Measurements from ENCODE around the gene CHRND. TPM values are rescaled to one million over a fixed set of nuclear protein-coding genes. Genes with fewer than 3 reads are reported as not detected.

Gene CHRND
- polyA plus RNA-seq, 4 donors: 0.52 to 0.85 (median 0.66) TPM

DNA sequence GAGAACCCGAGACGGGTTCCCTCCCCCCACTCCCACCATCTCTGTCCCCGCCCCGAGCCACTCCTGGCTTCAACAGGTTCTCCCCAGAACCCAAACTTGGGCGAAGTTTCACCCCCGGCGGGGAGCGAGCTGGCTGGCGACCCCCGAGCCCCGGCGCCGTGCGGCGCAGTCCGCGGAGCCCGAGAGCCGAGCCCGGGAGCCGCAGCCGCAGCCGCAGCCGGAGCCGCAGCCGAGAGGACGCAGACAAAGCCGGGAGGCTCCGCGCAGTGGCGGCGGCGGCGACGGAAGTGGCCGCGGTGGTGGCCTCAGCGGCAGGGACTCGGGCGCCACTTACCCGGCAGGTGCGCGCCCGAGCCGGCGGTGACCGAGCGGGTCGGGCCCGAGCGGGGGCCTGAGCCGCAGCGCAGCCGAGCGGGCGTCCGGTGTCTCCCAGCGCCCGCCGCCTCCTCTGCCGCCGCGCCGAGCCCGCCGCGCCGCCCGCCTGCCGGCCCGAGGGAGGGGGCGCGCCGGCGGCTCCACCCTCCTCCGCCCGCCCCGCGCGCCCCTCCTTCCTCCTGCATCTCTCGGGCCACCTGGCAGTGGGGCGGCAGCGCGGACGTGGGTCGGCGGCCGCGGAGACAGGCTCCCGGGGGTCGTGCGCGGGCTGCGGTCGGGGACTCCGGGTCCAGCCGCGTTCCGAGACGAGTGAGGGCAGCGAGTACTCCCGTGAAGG is 38.4 kb upstream of the CHRND start, which contains the start of gene ECEL1:
TSS of gene ECEL1 (minus strand) at position 450 of the 712 bp plus-strand sequence. CDS start 1,181 bp downstream, outside the sequence.
- DNase-seq (ENCODE audit: low read depth in 4 of 4, low spot score in 3 of 4): no peak

DNA sequence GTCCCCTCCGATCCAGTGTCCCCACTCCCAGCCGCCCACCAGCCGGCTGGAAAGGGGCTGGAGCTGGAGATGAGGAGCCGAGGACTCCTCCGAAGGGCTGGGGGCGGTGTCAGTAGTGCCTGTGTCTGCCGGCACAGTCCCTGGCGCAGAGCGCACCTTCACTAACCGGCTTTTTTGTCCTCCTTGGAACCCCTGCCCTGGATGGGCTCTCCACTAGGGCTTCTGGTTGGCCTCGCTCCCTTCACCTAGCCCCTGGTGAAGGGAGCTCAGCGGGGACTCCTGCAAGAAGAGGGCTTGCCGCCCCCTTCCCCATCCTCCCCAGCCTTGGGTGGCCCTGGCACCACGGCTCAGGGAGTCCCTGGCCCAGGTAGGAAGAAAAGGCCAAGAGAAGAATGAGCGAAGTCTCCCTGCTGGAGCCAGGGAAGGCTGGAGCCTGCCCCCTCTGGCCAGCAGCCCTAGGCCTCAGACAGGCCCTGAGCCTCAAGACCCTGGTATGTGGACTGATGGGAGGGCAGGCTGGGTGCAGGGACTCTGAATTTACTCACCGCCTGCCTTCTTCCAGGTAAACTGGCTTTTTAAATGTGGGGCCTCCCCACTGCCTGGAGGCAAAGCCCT is 37.8 kb upstream of the CHRND start:
- DNase-seq (ENCODE audit: low read depth in 4 of 4, low spot score in 3 of 4): no peak

DNA sequence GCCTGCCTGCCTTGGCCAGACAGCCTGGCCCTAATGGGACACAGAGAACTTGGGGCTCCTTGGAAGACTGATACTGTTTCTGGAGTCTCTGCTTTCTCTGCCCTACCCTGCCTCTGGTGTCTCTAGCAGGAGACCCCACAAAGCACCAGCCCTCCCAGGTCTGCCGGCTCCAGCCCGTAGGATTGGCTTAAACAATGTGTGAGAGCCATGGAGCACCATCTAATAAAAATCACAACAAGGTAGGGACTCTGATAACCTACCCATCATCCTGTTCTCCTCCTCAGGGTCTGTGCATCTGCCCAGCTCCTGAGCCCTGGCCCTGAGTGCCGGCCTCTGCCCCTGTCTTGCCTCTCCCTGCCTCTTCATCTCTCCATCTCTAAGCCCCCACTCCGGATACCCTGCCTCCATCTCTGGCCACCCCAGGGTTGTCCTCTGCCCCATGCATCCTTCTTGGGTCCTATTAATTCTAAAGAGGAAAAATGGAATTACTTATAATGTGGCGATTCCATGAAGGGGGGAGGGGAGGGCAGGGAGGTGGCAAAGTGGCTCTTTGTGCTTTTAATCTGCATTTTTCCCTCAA is 37.1 kb upstream of the CHRND start:
- DNase-seq (ENCODE audit: low read depth in 4 of 4, low spot score in 3 of 4): no peak

DNA sequence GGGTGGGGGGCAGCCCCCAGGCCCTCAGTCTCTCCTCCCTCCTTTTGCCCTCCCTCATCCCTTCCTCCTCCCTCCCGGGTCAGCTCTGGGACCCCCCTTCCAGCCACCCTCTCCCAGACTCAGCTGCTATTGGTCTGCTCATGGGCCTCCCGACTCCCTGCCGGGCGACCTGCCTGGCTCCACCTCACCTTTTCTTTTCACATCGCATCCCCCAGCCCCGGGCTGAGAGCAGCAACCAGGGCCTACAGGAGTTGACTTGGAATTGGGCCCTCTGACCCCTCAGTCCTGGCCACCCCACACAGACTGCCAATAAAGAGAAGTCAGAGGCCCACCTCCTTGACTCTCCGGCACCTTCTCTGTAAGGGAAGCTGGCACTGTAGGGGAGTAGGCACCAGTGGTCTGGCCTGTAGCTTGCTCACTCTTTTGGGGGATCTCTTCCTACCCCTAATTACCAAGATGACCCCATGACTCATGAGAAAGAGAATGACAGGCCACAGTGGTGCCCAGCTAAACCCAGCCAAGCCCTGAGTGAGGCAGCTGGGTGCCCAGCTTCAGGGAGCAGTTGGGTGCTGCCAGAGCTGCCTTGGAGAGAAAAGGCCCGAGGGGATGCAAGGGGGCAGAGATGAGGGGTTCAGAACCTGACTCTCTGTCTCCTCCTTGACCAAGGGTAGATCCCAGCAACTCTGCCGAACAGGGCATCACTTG is 36.3 kb upstream of the CHRND start:
- no peak for DNase-seq (ENCODE audit: low read depth in 4 of 4, low spot score in 3 of 4)

DNA sequence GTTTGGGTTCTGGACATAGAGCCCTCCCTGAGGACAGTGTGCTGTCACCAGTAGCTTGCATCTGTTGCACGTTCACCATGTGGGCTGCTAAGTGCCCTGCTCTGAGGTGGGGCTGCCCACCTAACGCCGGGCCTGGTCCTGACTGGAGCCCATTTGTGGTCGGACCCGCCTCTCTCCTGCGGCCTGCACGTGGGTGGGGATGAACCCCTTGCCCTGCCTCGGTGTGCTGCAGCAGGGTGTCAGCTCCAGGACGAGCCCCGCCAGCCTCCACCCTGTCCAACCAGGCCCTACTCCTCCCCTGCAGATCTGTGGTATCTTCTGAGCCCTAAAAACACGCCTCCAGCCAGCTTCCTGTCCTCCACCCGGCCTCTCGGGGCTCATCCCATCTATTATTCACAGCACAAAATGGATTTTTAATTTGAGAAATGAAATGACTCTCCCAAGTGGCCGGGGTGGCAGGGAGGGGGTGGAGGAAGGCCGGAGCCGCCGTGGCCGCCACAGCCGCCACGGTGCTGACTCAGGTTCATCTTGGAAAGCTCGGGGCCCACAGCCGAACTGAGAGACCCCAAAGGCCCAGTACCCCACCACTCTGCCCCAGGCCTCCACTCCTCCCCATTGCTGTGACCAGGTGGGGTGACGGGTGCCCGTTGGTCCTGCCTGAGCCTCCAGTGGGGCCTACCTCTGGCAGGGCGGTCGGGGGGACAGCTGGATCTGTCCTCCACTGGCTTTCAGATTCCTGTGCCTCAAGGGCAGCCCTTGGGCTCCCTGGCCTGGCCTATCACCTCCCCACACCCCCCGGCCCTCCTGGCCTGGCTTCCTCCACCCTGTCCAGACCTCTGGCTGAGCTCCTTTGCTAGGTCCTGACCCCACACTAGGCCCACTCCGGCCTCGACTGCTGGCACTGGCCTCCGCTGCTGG is 35.5 kb upstream of the CHRND start:
- no peak for DNase-seq (ENCODE audit: low read depth in 4 of 4, low spot score in 3 of 4)

DNA sequence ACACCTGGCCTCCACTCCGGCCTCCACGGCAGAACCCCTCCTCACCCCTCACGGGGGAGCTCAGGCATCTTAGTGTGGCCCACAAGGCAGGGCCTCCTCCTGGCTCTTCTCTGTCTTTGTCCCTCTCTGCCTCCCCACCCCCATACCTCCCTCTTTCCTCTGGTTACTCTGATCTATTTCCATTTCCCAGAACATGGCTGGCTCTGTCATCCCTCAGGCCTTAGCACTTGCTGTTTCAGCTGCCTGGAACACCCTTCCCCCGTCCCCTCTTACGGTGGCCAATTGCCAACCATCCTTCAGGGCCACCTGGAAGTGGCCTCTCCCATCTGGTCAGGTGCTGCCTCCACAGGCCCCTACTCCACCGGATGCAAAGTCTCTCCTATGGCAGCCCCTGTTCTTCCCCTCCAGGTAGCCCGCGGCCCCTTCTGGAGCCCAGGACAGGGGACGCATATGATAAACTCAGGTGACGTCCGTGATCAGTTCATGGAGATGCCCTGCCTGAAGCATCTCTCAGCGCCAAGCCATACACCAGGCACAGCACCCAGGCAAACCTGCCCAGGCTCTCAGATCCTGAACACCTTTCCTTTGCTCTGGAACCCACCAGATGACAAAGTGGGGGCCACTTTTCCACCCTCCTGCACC is 34.7 kb upstream of the CHRND start:
- DNase-seq (ENCODE audit: low read depth in 4 of 4, low spot score in 3 of 4): no peak

DNA sequence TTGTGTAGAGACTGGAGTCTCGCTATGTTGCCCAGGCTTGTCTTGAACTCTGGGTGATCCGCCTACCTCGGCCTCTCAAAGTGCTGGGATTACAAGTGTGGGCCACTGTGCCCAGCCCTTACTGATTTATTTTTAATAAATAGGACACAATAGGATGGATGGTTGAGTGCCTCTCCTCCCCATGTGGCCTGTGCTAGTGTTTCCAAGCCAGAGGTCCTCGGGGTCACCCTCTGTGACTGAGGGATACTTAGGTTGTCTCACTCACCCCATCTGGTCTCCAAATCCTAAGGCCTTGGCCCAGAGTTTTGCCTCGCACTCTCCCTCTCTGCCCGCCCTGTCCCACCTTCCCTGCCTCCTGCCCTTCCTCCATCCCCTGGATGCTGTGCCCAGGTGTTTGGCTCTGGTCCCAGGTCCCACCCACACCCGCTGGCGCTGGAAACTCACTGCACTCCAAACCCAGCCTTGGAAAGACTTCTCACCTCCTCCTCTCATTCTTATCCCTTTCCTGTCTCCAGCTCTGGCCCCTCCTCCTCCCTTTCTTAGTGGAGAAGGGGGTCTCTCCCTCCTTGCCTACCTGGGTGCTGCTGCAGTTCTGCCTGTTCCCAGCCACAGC is 33.6 kb upstream of the CHRND start:
- DNase-seq (ENCODE audit: low read depth in 4 of 4, low spot score in 3 of 4): no peak

DNA sequence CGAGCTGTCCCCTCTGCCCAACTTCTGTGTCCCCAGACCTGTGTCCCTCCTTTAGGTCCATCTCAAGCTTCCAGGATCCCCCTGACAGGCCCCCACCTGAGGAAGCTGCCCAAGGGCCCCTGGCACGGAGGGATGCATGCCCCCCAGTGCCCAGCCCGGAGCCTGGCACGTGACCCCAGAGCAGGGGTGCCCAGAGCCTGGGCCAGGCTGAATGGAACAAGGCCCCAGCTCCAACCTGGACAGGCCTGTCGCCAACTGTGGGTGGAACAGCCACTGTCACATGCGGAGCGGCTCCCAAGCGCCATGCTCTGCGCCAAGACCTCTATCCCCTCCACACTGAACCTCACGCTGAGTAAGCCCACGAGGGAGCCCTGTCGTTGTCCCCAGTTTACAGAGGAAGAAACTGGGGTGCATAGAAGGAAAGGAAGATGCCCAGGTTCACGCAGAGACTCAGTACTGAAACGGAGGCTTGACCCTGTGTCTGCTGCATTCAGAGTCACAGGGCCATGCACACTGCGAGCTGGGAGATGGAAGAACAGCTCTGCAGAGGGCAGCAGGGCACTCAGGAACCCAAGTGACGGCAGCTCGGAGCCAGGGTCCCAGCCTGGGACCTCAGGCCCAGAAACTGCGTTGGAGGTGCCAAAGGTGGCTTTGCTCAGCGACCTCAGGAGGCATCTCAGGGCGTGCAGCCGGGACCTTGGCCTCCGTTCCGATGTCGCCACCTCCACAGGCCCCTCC is 32.8 kb upstream of the CHRND start:
- no peak for DNase-seq (ENCODE audit: low read depth in 4 of 4, low spot score in 3 of 4)

DNA sequence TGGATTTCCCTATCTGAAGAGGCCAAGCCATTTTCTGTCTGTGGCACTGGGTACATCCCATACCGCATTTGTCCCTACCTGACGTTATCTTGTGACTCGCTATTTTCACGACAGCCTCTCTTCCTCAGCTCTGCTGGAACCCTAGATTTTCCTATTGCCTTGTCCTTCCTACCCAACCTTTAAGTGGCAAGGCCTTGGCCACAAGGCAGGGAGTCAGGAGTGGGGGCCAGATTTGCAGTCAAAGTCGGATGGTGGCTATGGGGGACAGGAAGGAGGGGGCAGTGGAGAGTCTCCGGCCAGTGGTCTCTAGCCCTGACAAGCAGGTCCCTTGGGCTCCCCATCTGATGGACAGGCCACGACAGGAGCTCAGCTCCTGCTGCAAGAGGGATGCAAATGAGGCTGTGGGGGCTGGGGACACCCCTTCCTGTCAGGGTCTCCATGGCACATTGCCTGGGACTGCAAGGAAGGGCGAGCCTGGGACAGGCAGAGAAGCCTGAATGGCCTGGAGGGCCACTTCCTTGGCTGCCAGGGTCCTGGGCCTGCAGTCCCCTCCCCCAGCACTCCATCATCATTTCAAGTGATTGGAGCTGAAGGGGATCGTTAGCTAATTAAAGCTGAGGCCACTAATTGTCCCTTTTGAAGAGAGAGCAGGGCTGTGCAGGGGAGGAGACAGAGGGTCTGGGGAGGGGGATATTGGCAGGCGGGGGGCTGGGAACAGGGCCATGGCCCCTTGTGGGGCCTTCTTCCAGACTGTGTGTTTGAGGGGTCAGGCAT is 32.1 kb upstream of the CHRND start:
- no peak for DNase-seq (ENCODE audit: low read depth in 4 of 4, low spot score in 3 of 4)

DNA sequence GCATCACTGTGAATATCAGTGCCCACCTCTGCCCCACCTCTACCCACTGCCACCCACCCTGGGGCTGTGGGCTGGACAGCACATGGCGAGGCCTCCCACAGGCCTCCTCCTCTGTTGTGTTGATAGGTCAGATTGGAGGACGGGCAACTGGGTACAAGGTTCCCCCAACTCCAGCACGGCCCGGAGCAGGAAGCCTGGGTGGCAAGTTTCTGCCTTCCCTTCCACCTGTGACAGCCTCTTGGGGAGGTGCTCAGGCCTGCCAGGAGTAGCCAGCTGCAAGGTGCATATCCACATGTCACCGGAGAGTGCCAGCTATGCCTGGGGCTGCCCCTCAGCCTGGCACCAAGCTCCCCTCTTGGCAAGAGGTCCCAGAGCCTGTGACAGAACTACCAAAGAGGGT is 31.4 kb upstream of the CHRND start:
- DNase-seq (ENCODE audit: low read depth in 4 of 4, low spot score in 3 of 4): no peak

DNA sequence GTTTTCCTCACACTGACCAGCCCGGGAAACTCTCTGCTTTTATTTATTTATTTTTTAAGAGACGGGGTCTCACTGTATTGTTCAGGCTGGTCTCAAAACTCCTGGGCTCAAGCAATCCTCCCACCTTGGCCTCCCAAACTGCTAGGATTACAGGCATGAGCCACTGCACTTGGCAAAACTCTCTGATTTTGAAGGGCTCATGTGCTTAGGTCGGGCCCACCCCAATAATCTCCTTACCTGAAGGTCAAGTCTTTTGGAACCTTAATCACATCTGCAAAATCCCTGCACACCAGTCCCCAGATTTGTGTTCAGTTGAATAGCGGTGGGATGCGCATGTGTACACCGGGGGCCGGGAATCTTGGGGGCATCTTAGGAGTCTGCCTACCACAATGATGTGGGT is 30.7 kb upstream of the CHRND start:
- DNase-seq (ENCODE audit: low read depth in 4 of 4, low spot score in 3 of 4): no peak

DNA sequence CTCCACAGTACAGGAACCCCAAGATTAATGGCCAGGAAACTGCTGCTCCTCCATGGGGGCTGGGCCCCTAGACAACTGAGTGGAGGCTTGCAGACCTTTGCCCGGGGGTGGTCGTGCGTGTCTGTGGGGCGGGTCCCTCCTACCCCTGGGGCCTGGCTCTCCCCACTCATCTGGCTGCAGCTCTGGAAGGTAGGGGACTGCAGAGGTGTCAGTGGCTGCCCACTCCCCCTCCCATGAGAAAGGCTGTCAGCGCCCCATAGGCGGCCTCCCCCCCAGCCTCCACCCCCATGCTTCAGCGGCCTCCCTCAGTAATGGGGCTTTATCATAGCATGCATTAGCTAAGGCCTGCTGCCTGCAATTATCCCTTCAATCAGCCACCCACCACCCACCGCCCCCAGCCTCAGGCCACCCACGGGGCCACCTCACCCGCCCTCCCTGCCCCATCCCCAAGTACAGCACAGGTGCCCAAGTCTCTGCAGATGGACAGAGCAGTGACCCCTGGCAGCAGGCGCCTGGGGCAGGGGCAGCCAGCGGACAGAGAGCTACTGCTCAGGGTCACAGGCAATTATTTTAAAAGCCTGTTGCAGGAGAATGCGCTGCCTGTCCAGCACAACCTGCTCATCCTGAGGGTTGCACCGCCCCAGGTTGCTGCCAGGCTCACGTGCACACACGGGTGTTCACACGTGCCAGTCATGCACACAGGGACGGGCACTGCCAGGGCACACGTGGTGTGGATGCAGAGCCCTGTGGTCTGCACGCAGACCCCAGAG is 29.3 kb upstream of the CHRND start:
- no peak for DNase-seq (ENCODE audit: low read depth in 4 of 4, low spot score in 3 of 4)

DNA sequence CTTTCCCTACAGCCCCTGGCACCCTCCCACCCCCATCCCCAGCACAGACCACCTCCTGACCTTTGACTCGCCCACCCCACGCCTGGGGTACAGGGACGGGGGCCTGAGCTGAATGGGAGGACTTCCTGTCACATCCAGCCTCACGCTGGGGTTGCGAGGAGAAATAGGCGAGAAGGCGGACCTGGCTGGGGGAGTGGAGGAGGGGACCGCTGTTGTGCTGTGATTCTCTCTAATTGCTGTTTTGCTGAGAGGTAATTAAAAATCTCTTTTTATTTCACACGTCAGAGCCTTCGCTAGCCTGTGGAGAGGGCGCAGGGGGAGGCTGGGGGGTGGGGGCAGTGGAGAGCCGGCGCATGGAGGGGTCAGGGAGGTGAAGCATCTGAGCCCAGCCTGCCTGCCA is 28.6 kb upstream of the CHRND start:
- DNase-seq (ENCODE audit: low read depth in 4 of 4, low spot score in 3 of 4): no peak

DNA sequence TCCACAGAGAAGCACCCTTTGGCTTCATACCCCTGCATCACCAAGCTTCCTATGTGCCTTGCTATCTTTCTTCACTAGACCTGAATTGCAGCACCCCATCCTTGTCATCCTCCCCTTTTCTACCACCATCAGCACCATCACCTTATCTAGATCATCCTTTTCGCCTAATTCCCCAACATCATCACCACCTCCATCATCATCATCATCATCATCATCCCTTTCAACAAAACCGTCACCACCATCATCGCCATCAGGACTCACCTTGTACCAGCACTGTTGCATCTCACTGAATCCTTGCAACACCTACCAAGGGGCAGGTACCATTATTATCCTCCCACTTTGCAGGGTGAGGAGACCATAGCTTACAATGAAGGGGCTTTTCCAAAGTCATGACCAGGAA is 27.5 kb upstream of the CHRND start:
- DNase-seq (ENCODE audit: low read depth in 4 of 4, low spot score in 3 of 4): no peak

DNA sequence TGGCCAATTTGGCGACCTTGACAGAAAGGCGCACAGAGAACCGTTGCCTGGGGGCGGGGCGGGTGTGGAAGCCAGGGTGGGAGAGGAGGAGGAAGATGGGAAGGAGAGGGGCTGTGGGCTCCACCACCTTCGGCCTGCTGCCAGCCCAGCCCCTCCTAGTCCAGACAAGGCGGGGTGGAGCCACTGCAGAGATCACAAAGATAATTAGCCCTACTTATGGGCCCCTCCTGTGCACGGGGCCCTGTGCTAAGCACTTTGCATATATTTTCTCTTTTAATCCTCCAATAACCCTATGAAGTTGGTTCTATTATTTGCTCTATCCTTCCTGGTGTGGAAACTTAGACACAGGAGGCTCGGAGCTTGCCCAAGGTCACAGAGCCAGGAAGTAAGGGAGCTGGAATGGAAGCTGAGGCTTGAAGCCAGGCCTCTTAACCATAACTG is 24.6 kb upstream of the CHRND start:
- DNase-seq (ENCODE audit: low read depth in 4 of 4, low spot score in 3 of 4): no peak

DNA sequence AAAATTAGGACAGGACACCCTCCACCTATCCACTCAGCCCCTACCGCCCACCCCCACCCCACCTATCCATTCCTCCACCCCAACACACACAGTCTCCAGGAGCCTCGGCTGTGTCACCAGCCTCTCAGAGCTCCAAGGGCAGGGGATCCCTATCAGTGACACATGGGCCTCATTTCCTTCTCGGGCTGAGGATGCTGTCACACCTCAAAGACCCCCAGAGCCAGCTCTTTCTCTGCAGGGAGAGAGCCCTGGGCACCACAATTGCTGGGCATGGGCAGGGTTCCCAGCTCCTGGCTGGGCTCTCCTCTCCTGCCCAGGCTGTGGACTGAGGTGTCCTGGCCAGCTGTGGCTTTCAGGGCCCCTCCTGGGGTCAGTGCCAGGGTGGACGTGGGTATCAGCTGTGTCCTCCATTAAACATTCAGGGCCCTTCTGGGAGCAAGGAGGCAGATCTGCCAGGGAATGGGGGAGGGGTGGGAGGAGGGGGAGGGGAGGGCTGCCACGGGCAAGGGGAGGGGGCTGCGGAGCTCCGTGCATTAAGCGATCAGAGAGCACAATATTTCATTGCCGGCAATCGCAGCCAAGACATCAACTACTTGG is 24.1 kb upstream of the CHRND start:
- DNase-seq (ENCODE audit: low read depth in 4 of 4, low spot score in 3 of 4): no peak

DNA sequence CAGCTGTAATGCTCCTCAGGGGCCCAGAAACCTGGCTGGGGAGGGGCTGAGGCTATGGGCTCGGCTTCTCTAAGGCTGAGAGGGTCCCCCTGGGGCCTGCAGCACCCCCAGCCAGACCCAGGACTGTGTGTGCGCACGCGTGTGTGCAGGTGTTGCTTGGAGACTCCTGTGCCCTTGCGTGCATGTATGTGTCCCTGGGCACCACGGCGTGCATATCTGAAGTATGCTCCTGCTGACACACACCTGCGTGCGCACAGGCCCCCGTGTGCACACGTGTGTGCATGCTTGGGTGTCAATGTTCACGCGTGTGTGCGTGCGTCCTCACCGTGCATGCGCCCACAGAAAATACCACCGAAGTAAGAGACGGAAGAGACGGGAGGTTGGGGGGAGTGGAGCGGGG is 23.4 kb upstream of the CHRND start:
- DNase-seq (ENCODE audit: low read depth in 4 of 4, low spot score in 3 of 4): no peak

Data from left renal pelvis (tissue), 4 donors.